ENCODE measurements around the gene PGAP2.
"Not testable (repeated sequence)": the region's sequence is repeated elsewhere in the genome, so short reads cannot be mapped to it uniquely, and the experiment has no call there.

PGAP2 gene

GRCh38 chr11:3855808-3856491 is 47.6 kb downstream of the PGAP2 start:
- DNase-seq (ENCODE audit: low spot score) = peak; percentile 49

GRCh38 chr11:3856856-3857553 is 48.6 kb downstream of the PGAP2 start:
- DNase-seq (ENCODE audit: low spot score) = no peak

- DNase-seq (ENCODE audit: low spot score) = no peak
Measured at GRCh38 chr11:3857628-3858027, 49.3 kb downstream of the PGAP2 start.

- DNase-seq (ENCODE audit: low spot score) = peak; percentile 44
Measured at GRCh38 chr11:3859373-3859881, 51.1 kb downstream of the PGAP2 start.

GRCh38 chr11:3860375-3860774 is 52.0 kb downstream of the PGAP2 start:
- DNase-seq (ENCODE audit: low spot score) = no peak

- DNase-seq (ENCODE audit: low spot score) = not testable (repeated sequence)
Measured at GRCh38 chr11:3860898-3861393, 52.6 kb downstream of the PGAP2 start.

GRCh38 chr11:3861683-3862082 is 53.3 kb downstream of the PGAP2 start:
- DNase-seq (ENCODE audit: low spot score) = peak; percentile 20

- no peak for DNase-seq (ENCODE audit: low spot score)
Measured at GRCh38 chr11:3865388-3866193, 57.2 kb downstream of the PGAP2 start.

- no peak for DNase-seq (ENCODE audit: low spot score)
Measured at GRCh38 chr11:3866206-3866605, 57.8 kb downstream of the PGAP2 start.

GRCh38 chr11:3866836-3867208 is 58.5 kb downstream of the PGAP2 start:
- no peak for DNase-seq (ENCODE audit: low spot score)

GRCh38 chr11:3867209-3868091 is 59.1 kb downstream of the PGAP2 start:
- no peak for DNase-seq (ENCODE audit: low spot score)

GRCh38 chr11:3873712-3874349 is 65.5 kb downstream of the PGAP2 start:
- no peak for DNase-seq (ENCODE audit: low spot score)
